ENCODE data around the gene GPC1. TPM values are rescaled to one million over a fixed set of nuclear protein-coding genes. Genes with fewer than 3 reads are reported as not detected.

The GPC1 gene
- total and polyA plus RNA-seq, 2 experiments from 2014 or later: 9.0 to 46.2 TPM

- TF ChIP-seq REST (IDR thresholded peaks at IDR 0.05; ENCODE audit: unreplicated experiment): no peak
- no peak for TF ChIP-seq NANOG (IDR thresholded peaks at IDR 0.05; ENCODE audit: borderline replicate concordance)
- no peak for TF ChIP-seq EZH2 (IDR thresholded peaks at IDR 0.05; ENCODE audit: low read depth, unreplicated experiment)
Measured at GRCh38 chr2:240463866-240464481, 28.5 kb downstream of the GPC1 start (continued).

DNA sequence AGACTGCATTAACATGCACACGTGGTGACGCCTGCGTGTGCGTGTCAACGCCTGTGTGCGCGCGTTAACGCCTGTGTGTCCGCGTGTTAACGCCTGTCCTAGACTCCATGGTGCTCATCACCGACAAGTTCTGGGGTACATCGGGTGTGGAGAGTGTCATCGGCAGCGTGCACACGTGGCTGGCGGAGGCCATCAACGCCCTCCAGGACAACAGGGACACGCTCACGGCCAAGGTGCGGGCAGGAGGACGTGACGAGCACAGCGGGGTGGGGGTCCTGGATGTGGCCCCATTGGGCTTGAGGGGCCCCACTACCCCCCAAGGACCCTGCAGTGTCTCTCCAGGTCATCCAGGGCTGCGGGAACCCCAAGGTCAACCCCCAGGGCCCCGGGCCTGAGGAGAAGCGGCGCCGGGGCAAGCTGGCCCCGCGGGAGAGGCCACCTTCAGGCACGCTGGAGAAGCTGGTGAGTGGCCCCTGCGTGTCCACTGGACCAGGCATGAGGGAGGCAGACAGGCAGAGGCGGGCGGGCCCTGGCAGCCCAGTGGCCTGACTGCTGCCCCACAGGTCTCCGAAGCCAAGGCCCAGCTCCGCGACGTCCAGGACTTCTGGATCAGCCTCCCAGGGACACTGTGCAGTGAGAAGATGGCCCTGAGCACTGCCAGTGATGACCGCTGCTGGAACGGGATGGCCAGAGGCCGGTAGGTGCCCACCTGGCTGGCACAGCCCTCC is 29.2 kb downstream of the GPC1 start:
- H3K27ac ChIP-seq (ENCODE audit: low read depth): no peak overlapping the region
- peaks cover 3% of the 10 kb centered on the region; the same call in 1 of the 3 replicates for H3K36me3 Mint-ChIP-seq (ENCODE audit: low read depth)
- no peak overlapping the region for H3K27ac Mint-ChIP-seq
- no peak overlapping the region for H3K4me3 ChIP-seq
- H3K4me3 Mint-ChIP-seq: no peak overlapping the region
- no peaks in the 10 kb centered on the region for H3K4me1 ChIP-seq (ENCODE audit: insufficient read depth)
- no peaks in the 10 kb centered on the region for H3F3A ChIP-seq (replicated peaks; ENCODE audit: low read depth)
- no peaks in the 10 kb centered on the region for H3K27me3 ChIP-seq (ENCODE audit: insufficient read depth)
- H4K20me1 ChIP-seq (replicated peaks; ENCODE audit: insufficient read depth): no peaks in the 10 kb centered on the region
- no peak for ATAC-seq
- no peak overlapping the region for H3K4me2 ChIP-seq
- H3K9me3 Mint-ChIP-seq: no peaks in the 10 kb centered on the region
- no peak for DNase-seq (ENCODE audit: low spot score)
- no peak overlapping the region for H2AFZ ChIP-seq
- H3K4me1 Mint-ChIP-seq: peaks cover 3% of the 10 kb centered on the region; the same call in 2 of the 3 replicates
- no peaks in the 10 kb centered on the region for H3K36me3 ChIP-seq (ENCODE audit: insufficient read depth)
- no peaks in the 10 kb centered on the region for H3K9me2 ChIP-seq (ENCODE audit: insufficient read depth)
- no peak for TF ChIP-seq REST (IDR thresholded peaks at IDR 0.05; ENCODE audit: unreplicated experiment)
- no peak for TF ChIP-seq EZH2phosphoT487 (IDR thresholded peaks at IDR 0.05; ENCODE audit: unreplicated experiment)
- TF ChIP-seq POLR2AphosphoS5 (IDR thresholded peaks at IDR 0.05; ENCODE audit: low read depth): no peak
- TF ChIP-seq STAT1 (IDR thresholded peaks at IDR 0.05; ENCODE audit: unreplicated experiment): no peak
- H3K27me3 Mint-ChIP-seq (ENCODE audit: insufficient read depth, low read depth, poor library complexity): peaks cover 5% of the 10 kb centered on the region
- no peaks in the 10 kb centered on the region for H3K79me2 ChIP-seq (replicated peaks; ENCODE audit: insufficient read depth)
